ENCODE results near the gene CEP295NL.
"Not testable (repeated sequence)": the region's sequence is repeated elsewhere in the genome, so short reads cannot be mapped to it uniquely, and the experiment has no call there.

Gene CEP295NL

GRCh38 chr17:78917451-78918275, 14.7 kb upstream of the CEP295NL start:
- CTCF ChIA-PET, result interaction anchor here (0.6 kb wide), 1 partner anchor 1183 kb away, joined by 3 read pairs; no protein-coding TSS in a partner anchor
- DNase-seq (ENCODE audit: low spot score), result no peak
- no peak for TF ChIP-seq CTCF (conservative IDR thresholded peaks at IDR 0.05; ENCODE audit: low read depth)
- POLR2A ChIA-PET (ENCODE audit: low non-redundant PET), result interaction anchor here (0.6 to 1.0 kb wide), 2 partner anchors 12 to 16 kb away, joined by 3 to 4 read pairs; no protein-coding TSS in a partner anchor
- peak overlapping the region; percentile 96 for H3K27ac ChIP-seq

- ChIA-PET CTCF (interaction anchor here (0.5 to 0.8 kb wide), 3 partner anchors 15 to 69 kb away, joined by 3 to 5 read pairs (median 3); no protein-coding TSS in a partner anchor), POLR2A (ENCODE audit: low non-redundant PET) (no interaction called here)
- no peak for TF ChIP-seq CTCF (conservative IDR thresholded peaks at IDR 0.05; ENCODE audit: low read depth)
- H3K27ac ChIP-seq, result peak overlapping the region; percentile 96
- peak; percentile 79 for DNase-seq (ENCODE audit: low spot score)
Observed at GRCh38 chr17:78915872-78916632, 13.1 kb upstream of the CEP295NL start.

GRCh38 chr17:78913115-78913514, 10.1 kb upstream of the CEP295NL start:
- TF ChIP-seq CTCF (conservative IDR thresholded peaks at IDR 0.05; ENCODE audit: low read depth), result no peak
- H3K27ac ChIP-seq, result peak overlapping the region; percentile 96
- CTCF ChIA-PET, result interaction anchor here (0.6 to 1.4 kb wide), 2 partner anchors 29 to 58 kb away, joined by 4 read pairs; no protein-coding TSS in a partner anchor
- no peak for DNase-seq (ENCODE audit: low spot score)
- POLR2A ChIA-PET (ENCODE audit: low non-redundant PET), result no interaction called here

- peak overlapping the region; percentile 96 for H3K27ac ChIP-seq
- no peak for DNase-seq (ENCODE audit: low spot score)
- CTCF ChIA-PET, result interaction anchor here (0.6 kb wide), 1 partner anchor 854 kb away, joined by 6 read pairs; no protein-coding TSS in a partner anchor
- POLR2A ChIA-PET (ENCODE audit: low non-redundant PET), result no interaction called here
- no peak for TF ChIP-seq CTCF (conservative IDR thresholded peaks at IDR 0.05; ENCODE audit: low read depth)
Observed at GRCh38 chr17:78912082-78912481, 9.1 kb upstream of the CEP295NL start.

- CTCF ChIA-PET, result interaction anchor here (0.6 kb wide), 1 partner anchor 854 kb away, joined by 6 read pairs; no protein-coding TSS in a partner anchor
- peak overlapping the region; percentile 96 for H3K27ac ChIP-seq
- POLR2A ChIA-PET (ENCODE audit: low non-redundant PET); DNase-seq (ENCODE audit: low spot score): not testable (repeated sequence)
Observed at GRCh38 chr17:78911543-78911942, 8.5 kb upstream of the CEP295NL start.

GRCh38 chr17:78910497-78911284, 7.7 kb upstream of the CEP295NL start:
- POLR2A ChIA-PET (ENCODE audit: low non-redundant PET), result no interaction called here
- CTCF ChIA-PET, result no interaction called here

More at GRCh38 chr17:78910497-78911284, 7.7 kb upstream of the CEP295NL start:
- no peak for DNase-seq (ENCODE audit: low spot score)
- H3K27ac ChIP-seq, result peak overlapping the region; percentile 96
- no peak for TF ChIP-seq CTCF (conservative IDR thresholded peaks at IDR 0.05; ENCODE audit: low read depth)
